Lung (tissue), 12 donors: Measurements from ENCODE around the gene CACNA1D. TPM values are rescaled to one million over a fixed set of nuclear protein-coding genes. Genes with fewer than 3 reads are reported as not detected.

Experiments
- ATAC-seq: fragments of 200-7000 bp; cut with Tn5 transposase; one replicate; pipeline ENCODE4 v1.9.1; 2020; ENCODE audit warnings: moderate number of reproducible peaks; ENCODE audit not compliant: insufficient read depth, low FRiP score
- DNase-seq, 3 donors: peaks; one replicate each; pipeline ENCODE4 v3.0.0-alpha.2; 2013 to 2017
- H3K27ac ChIP-seq, 2 donors: one replicate each; pipeline ENCODE4 v1.5.1; 2013; ENCODE audit warnings: mild to moderate bottlenecking in 2 of 2, moderate library complexity in 2 of 2, control low read depth in 1 of 2, inconsistent platforms in 1 of 2, low read depth in 1 of 2, low read length in 1 of 2
- H3K27me3 ChIP-seq, 3 donors: one replicate each; pipeline ENCODE4 v1.5.1; 2013; ENCODE audit warnings: low read length in 2 of 3; ENCODE audit not compliant: control insufficient read depth in 3 of 3, insufficient read depth in 3 of 3
- H3K36me3 ChIP-seq, 4 donors: one replicate each; pipeline ENCODE4 v1.5.1; 2013; ENCODE audit warnings: low read length in 4 of 4, mild to moderate bottlenecking in 1 of 4, moderate library complexity in 1 of 4; ENCODE audit not compliant: control insufficient read depth in 4 of 4, insufficient read depth in 4 of 4
- H3K4me1 ChIP-seq, 5 donors: one replicate each; pipeline ENCODE4 v1.5.1; 2013; ENCODE audit warnings: low read length in 5 of 5, mild to moderate bottlenecking in 2 of 5, moderate library complexity in 1 of 5; ENCODE audit not compliant: control insufficient read depth in 5 of 5, insufficient read depth in 5 of 5
- H3K4me3 ChIP-seq: one replicate; pipeline ENCODE4 v1.5.1; 2013; ENCODE audit warnings: mild to moderate bottlenecking, control low read depth, moderate library complexity
- H3K9ac ChIP-seq, 2 donors: one replicate each; pipeline ENCODE4 v1.5.1; 2013; ENCODE audit warnings: low read length in 2 of 2, control low read depth in 1 of 2; ENCODE audit not compliant: insufficient read depth in 1 of 2
- H3K9me3 ChIP-seq, 4 donors: one replicate each; pipeline ENCODE4 v1.5.1; 2013; ENCODE audit warnings: low read length in 3 of 4, mild to moderate bottlenecking in 1 of 4, moderate library complexity in 1 of 4; ENCODE audit not compliant: control insufficient read depth in 4 of 4, insufficient read depth in 3 of 4
- WGBS, 2 donors: extraction: QIAGEN DNeasy Blood & Tissue Kit; methylation state at CpG; one replicate each; pipeline ENCODE4 v1.1.7; 2013; 5-methylcytosine and 5-hydroxymethylcytosine counted together
- polyA plus RNA-seq, 2 donors: library from polyadenylated mRNA; stranded (reverse); fragments of 200-250 nt; gene quantifications; one replicate each; pipeline ENCODE4 v1.2.1, GENCODE V29; 2013
- total RNA-seq, 2 donors: library from RNA; depleted of rRNA in 1 of 2; stranded (reverse); fragments of >200 nt in 1 of 2; gene quantifications; one replicate each; pipeline ENCODE4 v1.2.1, GENCODE V29; 2014 to 2021
- TF ChIP-seq, protein P1 (sequence below): IDR thresholded peaks from 2 replicates; pipeline ENCODE4 v1.5.1; 2012; ENCODE audit warnings: mild to moderate bottlenecking; ENCODE audit errors: control extremely low read depth, extremely low read depth
- donor health status: control.
- donor health status: control.
- donor health status: Bipolar disorder and iron deficiency.
- donor health status: healthy.
- donor health status: DM: yes; HTN: yes; CAD: no.

Gene CACNA1D
- total and polyA plus RNA-seq, 4 donors, result 2.7 to 96.8 (median 23.1) TPM

DNA sequence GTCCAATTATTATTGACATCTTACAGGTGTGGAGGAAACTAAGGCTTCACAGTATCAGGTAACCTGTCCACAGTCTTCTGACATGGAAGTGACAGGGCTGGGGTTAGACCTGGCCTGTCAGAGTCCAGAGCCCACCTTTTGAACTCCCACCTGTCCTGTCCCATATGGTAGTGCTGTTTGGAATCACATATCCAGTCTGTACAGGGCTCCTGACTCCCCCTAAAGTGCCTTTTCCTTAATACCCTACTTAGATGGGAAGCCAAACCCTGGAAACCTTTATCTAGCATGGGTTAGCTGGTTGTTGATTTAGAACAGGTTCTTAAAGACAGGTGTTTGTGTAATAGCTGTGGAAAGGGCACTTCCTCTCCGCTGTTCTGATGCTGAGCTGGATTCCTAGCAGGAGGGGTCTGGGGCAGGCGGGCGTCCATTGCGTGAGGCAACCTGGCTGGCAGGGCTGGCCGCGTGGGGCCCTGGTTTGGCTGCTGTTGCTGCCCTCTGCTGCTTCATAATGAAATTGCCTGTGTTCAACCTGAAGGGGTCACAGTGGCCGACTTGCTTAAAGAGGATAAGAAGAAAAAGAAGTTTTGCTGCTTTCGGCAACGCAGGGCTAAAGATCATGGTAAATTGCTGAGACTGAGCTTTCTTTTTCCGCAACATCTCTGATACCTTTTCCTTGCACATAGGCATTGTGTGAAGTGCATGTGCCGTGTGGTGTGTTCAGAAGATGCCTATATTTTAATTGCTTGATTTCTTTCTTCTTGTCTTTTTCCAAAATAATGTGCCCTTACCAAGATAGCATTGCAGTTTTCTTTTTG is 215.7 kb downstream of the CACNA1D start:
- TF ChIP-seq, protein P1, sequence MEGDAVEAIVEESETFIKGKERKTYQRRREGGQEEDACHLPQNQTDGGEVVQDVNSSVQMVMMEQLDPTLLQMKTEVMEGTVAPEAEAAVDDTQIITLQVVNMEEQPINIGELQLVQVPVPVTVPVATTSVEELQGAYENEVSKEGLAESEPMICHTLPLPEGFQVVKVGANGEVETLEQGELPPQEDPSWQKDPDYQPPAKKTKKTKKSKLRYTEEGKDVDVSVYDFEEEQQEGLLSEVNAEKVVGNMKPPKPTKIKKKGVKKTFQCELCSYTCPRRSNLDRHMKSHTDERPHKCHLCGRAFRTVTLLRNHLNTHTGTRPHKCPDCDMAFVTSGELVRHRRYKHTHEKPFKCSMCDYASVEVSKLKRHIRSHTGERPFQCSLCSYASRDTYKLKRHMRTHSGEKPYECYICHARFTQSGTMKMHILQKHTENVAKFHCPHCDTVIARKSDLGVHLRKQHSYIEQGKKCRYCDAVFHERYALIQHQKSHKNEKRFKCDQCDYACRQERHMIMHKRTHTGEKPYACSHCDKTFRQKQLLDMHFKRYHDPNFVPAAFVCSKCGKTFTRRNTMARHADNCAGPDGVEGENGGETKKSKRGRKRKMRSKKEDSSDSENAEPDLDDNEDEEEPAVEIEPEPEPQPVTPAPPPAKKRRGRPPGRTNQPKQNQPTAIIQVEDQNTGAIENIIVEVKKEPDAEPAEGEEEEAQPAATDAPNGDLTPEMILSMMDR, result peak; percentile 71
- Histone ChIP-seq H3K9ac (no peak overlapping the region), H3K9me3 (no peaks in the 10 kb centered on the region), H3K27ac (peak overlapping the region in 1 of 2 donors; percentile 42), H3K4me1 (peaks cover 0 to 41% (median 26%) of the 10 kb centered on the region in 5 donors), H3K27me3 (no peaks in the 10 kb centered on the region), H3K4me3 (no peak overlapping the region), H3K36me3 (peaks cover 0 to 20% (median 2%) of the 10 kb centered on the region in 4 donors)
- DNase-seq, result peak; percentile 79 to 86 (median 82)
- WGBS, 2 donors, result 15 to 16% methylated on average over 11 of the region's 11 CpGs
- ATAC-seq, result peak; percentile 81

DNA sequence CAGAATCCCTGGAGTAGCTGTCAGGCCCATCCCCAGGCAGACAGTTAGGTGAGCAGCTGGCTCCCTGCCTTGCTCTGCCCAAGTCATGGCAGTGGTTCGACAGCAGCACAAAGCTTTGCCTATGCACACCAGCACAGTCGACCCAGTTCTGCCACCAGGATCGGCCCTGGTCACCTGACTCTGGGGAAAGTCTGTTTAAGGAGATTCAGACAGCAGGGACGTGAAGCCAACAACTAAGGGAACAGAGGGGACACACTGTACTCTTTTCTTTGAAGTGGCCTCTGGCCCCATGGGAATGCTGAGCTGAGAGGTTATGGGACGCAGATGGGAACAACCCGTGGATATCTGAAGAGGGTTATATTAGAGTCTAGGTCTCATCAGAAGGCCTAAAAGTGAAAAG is 217.0 kb downstream of the CACNA1D start:
- no peak overlapping the region for H3K4me3 ChIP-seq
- no peak for ATAC-seq
- no peak overlapping the region for H3K9ac ChIP-seq
- no peak overlapping the region for H3K27ac ChIP-seq
- H3K27me3 ChIP-seq, result no peaks in the 10 kb centered on the region
- H3K4me1 ChIP-seq, result peaks cover 0 to 28% (median 19%) of the 10 kb centered on the region in 5 donors
- no peak for DNase-seq
- TF ChIP-seq, protein P1, result no peak
- WGBS, 2 donors, result 70 to 83% methylated on average over 6 of the region's 6 CpGs
- peaks cover 0 to 20% (median 3%) of the 10 kb centered on the region in 4 donors for H3K36me3 ChIP-seq
- H3K9me3 ChIP-seq, result no peaks in the 10 kb centered on the region

DNA sequence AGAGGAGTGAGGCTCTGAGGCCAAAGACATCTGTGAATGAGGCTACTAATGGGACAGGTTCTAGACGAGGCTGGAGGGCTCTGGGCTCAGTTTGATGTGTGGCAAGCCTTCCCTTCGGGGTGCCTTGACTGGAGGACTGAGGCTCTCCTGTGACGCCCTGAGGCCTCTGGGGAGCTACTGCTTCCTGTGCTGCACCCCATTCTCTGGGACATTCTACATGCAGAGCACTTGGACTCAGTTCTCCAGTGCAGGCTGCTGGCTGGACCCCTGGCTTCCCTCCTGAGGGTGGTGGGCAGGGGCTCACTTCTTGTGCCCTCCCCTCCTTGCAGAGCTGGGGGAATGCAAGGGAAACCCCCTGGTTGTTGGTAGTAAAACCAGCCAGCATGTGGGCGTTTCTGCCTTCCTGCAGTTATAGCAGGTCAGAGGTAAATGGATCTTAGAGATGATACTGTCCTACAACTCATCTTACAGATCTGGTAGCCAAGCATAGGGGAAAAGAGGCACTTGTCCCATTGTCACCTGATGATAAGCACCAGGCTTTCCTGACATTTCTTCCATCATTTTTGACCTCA is 218.5 kb downstream of the CACNA1D start:
- H3K9me3 ChIP-seq, result no peaks in the 10 kb centered on the region
- peaks cover 0 to 26% (median 4%) of the 10 kb centered on the region in 4 donors for H3K36me3 ChIP-seq
- TF ChIP-seq, protein P1, result no peak
- H3K4me3 ChIP-seq, result no peak overlapping the region
- ATAC-seq (no peak), DNase-seq (no peak)
- no peaks in the 10 kb centered on the region for H3K27me3 ChIP-seq
- H3K27ac ChIP-seq, result peak overlapping the region in 1 of 2 donors; percentile 32
- 79 to 94% methylated on average over 4 of the region's 4 CpGs for WGBS, 2 donors
- H3K9ac ChIP-seq, result no peak overlapping the region
- peaks cover 0 to 14% (median 6%) of the 10 kb centered on the region in 5 donors for H3K4me1 ChIP-seq
